ENCODE data around the gene TNFRSF9.

DNA sequence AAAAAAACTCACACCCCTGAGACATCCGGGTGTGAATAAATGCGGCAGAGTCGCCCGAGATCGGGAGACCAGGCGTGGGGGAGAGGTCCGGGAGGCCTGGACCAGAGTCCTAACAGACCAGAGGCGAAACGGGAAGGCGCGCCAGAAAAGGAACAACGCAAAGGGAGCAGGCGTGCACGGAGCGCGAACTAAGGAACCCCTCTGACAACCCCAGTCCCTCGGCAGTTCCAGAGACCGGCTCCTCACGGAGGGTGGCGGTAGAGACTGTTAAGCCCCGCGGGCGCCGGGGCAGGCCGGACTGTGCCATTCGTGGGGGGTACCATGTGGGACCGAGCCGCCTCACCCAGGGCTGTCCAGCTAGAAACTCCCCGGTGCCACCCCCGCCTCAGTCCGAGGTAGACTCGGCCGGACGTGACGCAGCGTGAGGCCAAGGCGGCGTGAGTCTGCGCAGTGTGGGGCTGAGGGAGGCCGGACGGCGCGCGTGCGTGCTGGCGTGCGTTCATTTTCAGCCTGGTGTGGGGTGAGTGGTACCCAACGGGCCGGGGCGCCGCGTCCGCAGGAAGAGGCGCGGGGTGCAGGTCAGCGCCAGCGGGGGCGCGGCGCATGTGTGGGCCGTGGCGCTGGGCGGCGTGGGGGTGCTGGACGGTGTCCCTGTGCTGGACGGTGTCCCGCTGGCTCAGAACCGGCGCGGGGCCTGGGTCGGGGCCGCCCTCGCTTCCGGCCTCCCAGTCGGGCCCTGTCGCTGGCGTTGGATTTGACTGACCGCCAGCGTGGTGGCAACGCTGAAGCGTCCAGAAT lies 20.8 kb upstream of the TNFRSF9 start, which contains the start of gene PARK7:
- TF ChIP-seq, protein P1, sequence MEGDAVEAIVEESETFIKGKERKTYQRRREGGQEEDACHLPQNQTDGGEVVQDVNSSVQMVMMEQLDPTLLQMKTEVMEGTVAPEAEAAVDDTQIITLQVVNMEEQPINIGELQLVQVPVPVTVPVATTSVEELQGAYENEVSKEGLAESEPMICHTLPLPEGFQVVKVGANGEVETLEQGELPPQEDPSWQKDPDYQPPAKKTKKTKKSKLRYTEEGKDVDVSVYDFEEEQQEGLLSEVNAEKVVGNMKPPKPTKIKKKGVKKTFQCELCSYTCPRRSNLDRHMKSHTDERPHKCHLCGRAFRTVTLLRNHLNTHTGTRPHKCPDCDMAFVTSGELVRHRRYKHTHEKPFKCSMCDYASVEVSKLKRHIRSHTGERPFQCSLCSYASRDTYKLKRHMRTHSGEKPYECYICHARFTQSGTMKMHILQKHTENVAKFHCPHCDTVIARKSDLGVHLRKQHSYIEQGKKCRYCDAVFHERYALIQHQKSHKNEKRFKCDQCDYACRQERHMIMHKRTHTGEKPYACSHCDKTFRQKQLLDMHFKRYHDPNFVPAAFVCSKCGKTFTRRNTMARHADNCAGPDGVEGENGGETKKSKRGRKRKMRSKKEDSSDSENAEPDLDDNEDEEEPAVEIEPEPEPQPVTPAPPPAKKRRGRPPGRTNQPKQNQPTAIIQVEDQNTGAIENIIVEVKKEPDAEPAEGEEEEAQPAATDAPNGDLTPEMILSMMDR (IDR thresholded peaks at IDR 0.05), result peak; percentile 9 to 67 (median 55)
- peak; percentile 60 for TF ChIP-seq POLR2A (IDR thresholded peaks at IDR 0.05)
- TF ChIP-seq POLR2AphosphoS5 (IDR thresholded peaks at IDR 0.05), result peak; percentile 85 to 92 (median 92)

Measured in breast epithelium (tissue), 3 donors.